AG04449 (cell line): Measurements from ENCODE around the gene PDE7B.

Experiments used
- CTCF ChIA-PET: fragments of 350-600 bp; formaldehyde crosslinking; extraction: SDS; loops from one replicate; lab custom pipeline; 2021; ENCODE audit warnings: antibody characterized with exemption; lab: Yijun Ruan, JAX
- POLR2A ChIA-PET: fragments of 400-600, 350-600 bp; formaldehyde crosslinking; extraction: SDS; loops from one replicate; lab custom pipeline; 2020; ENCODE audit warnings: antibody characterized with exemption, inconsistent platforms; lab: Yijun Ruan, JAX
- DNase-seq: peaks from one replicate; pipeline ENCODE4 v3.0.0-alpha.2; 2010; ENCODE audit warnings: low read depth, low spot score
- H3K4me3 ChIP-seq: 2 replicates; pipeline ENCODE4 v1.5.1; 2011; ENCODE audit warnings: low read depth, mild to moderate bottlenecking, control low read depth, low read length
- TF ChIP-seq, protein P1 (sequence below): IDR thresholded peaks from one replicate; pipeline ENCODE4 v1.5.1; 2011; ENCODE audit warnings: mild to moderate bottlenecking, moderate library complexity, low read length, control low read depth, inconsistent platforms; ENCODE audit not compliant: insufficient read depth; ENCODE audit errors: missing control alignments

The PDE7B gene

DNA sequence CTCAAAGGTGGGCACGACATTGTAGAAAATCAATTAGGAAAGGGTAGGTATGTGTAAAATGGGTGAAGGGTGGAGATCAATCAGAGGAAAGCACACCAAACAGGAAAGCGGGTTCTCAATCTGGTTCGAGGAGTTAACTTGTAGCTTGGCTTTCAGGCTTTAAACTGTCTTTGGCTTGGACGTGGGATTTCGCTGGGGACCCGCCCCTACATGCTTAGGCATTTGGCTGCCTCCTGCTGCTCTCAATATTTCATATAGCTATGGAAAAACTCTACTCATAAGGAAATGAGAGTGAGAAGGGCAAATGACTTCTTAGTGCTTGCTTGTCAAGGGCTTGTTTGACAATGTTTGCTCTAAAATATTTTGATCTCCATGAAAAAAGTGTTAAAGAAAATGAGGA, 38.1 kb upstream of the PDE7B start:
- no peak for DNase-seq
- H3K4me3 ChIP-seq: no peak overlapping the region
- POLR2A ChIA-PET: no interaction called here
- TF ChIP-seq, protein P1, sequence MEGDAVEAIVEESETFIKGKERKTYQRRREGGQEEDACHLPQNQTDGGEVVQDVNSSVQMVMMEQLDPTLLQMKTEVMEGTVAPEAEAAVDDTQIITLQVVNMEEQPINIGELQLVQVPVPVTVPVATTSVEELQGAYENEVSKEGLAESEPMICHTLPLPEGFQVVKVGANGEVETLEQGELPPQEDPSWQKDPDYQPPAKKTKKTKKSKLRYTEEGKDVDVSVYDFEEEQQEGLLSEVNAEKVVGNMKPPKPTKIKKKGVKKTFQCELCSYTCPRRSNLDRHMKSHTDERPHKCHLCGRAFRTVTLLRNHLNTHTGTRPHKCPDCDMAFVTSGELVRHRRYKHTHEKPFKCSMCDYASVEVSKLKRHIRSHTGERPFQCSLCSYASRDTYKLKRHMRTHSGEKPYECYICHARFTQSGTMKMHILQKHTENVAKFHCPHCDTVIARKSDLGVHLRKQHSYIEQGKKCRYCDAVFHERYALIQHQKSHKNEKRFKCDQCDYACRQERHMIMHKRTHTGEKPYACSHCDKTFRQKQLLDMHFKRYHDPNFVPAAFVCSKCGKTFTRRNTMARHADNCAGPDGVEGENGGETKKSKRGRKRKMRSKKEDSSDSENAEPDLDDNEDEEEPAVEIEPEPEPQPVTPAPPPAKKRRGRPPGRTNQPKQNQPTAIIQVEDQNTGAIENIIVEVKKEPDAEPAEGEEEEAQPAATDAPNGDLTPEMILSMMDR: no peak
- CTCF ChIA-PET: interaction anchor here (1.0 kb wide), 1 partner anchor 54 kb away, joined by 3 read pairs; no protein-coding TSS in a partner anchor

DNA sequence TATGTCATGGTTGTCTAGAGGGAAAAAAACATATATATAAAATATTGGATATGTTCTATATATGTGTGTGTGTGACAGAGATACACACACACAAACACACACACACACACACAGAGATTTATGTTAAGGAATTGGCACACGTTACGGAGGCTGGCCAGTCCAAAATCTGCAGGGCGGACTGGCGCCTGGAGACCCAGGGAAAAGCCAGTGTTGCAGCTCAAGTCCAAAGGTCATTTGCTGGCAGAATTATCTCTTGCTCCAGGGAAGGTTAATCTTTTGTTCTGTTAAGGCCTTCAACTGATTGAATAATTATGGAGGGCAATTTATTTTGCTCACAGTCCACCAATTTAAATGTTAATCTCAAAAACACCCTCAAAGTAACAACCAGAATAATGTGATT, 37.5 kb upstream of the PDE7B start:
- DNase-seq: no peak
- no peak overlapping the region for H3K4me3 ChIP-seq
- ChIA-PET POLR2A (no interaction called here), CTCF (interaction anchor here (1.0 kb wide), 1 partner anchor 55 kb away, joined by 3 read pairs; no protein-coding TSS in a partner anchor)
- TF ChIP-seq, protein P1: no peak

DNA sequence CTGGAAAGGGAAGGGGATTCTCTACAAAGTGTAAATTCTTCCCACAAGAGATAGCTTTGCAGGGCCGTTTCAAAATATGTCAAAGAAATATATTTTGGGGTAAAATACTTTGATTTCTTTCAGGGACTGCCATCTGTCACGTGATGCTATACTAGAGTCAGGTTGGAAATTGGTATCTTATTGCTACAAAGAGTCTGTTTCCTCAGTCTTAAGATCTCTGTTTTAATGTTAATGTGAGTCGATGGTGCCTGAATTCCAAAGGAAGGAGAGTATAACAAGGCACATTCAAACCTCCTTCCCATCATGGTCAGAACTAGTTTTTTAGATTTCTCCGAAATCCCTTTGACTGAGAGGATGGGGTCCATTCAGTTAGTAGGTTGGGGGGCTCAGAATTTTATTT, 36.3 kb upstream of the PDE7B start:
- CTCF ChIA-PET: no interaction called here

DNA sequence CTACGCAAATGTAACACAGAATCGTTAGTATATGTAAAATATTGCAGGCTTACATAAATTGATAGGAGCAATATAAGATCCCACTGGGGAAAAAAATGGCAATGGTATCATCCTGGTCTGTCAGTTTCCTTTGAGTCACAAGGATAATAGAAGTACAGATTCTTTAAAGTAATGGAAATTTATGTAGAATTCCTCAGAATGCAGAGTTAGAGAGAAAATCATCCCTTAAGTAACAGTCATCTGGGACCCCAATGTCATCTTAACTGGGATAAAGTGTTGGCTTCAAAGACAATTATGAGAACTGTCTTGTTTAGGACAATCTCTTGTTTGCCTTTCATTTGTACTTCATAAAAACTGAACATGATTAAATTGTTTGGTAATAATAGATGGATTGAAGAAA, 34.5 kb upstream of the PDE7B start:
- DNase-seq: no peak
- no peak overlapping the region for H3K4me3 ChIP-seq
- ChIA-PET CTCF (interaction anchor here (1.1 kb wide), 1 partner anchor 9 kb away, joined by 3 read pairs; no protein-coding TSS in a partner anchor), POLR2A (no interaction called here)
- TF ChIP-seq, protein P1: no peak

More for the DNA sequence above, 36.3 kb upstream of the PDE7B start:
- DNase-seq: no peak
- TF ChIP-seq, protein P1: no peak
- no peak overlapping the region for H3K4me3 ChIP-seq
- POLR2A ChIA-PET: no interaction called here

DNA sequence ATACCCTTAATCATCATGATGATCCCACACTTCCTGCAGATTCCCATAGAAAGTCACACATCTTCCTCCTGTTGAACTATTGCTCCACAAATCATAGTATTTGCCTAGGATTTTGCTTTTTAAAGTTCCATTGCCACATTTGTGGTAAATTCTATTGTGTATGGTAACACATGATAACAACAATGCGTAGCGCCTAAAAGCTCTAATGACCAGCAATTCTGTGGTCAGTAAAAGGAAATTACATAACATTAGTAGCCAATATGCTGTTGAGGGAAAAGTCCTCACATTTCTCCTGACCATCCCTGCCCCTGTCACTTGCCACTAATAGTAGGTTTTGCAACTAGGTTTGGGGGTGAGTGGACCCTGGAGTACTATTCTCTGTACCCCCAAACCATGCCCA, 31.8 kb upstream of the PDE7B start:
- ChIA-PET CTCF (no interaction called here), POLR2A (no interaction called here)
- no peak for DNase-seq
- TF ChIP-seq, protein P1: no peak
- no peak overlapping the region for H3K4me3 ChIP-seq

DNA sequence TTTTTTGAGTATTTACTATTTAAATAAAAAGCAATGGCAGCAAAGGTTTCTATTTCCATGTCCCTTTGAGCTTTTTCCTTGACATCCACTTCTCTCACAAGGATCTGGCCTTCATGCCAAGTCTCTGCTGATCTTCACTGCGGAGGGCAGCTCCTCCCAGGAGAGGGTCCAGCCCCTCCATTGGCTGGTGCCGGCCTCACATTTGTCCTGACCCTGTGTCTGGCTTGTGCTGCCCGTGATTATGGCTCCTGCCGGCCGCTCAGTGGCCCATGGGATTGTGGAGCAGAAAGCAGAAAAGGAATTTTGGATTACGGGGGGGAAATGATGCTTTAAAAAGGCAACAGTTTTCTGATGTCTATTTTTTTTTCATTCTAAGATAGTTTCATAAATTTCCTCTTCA, 31.2 kb upstream of the PDE7B start:
- POLR2A ChIA-PET: no interaction called here
- CTCF ChIA-PET: interaction anchor here (1.2 kb wide), 1 partner anchor 369 kb away, joined by 3 read pairs; no protein-coding TSS in a partner anchor
- H3K4me3 ChIP-seq: no peak overlapping the region
- TF ChIP-seq, protein P1: no peak
- DNase-seq: no peak
